Smooth muscle cell of the brain vasculature (primary cell): ENCODE data around the gene UGT1A3.

Source experiments
- DNase-seq: peaks from one replicate; pipeline ENCODE4 v3.0.0-alpha.2; 2012; ENCODE audit warnings: low read depth, low spot score

The UGT1A3 gene

GRCh38 chr2:233758141-233758540 lies 29.3 kb downstream of the UGT1A3 start:
- DNase-seq, result no peak

- no peak for DNase-seq
Measured at GRCh38 chr2:233758849-233759248, 30.0 kb downstream of the UGT1A3 start.

- no peak for DNase-seq
Measured at GRCh38 chr2:233760043-233760442, 31.2 kb downstream of the UGT1A3 start, which contains the start of gene UGT1A1. Gene UGT1A1, plus strand, starts transcription at chr2:233760270. Its CDS starts 18 bp downstream, at chr2:233760288.

- no peak for DNase-seq
Measured at GRCh38 chr2:233761040-233761769, 32.4 kb downstream of the UGT1A3 start.

- no peak for DNase-seq
Measured at GRCh38 chr2:233764264-233764663, 35.4 kb downstream of the UGT1A3 start.

- no peak for DNase-seq
Measured at GRCh38 chr2:233764761-233765160, 35.9 kb downstream of the UGT1A3 start.

- no peak for DNase-seq
Measured at GRCh38 chr2:233766416-233766815, 37.6 kb downstream of the UGT1A3 start.

GRCh38 chr2:233768076-233768475 lies 39.2 kb downstream of the UGT1A3 start:
- DNase-seq, result no peak

- no peak for DNase-seq
Measured at GRCh38 chr2:233769260-233769659, 40.4 kb downstream of the UGT1A3 start.

- no peak for DNase-seq
Measured at GRCh38 chr2:233772153-233772552, 43.3 kb downstream of the UGT1A3 start.

GRCh38 chr2:233772583-233772982 lies 43.7 kb downstream of the UGT1A3 start:
- no peak for DNase-seq

GRCh38 chr2:233773854-233774253 lies 45.0 kb downstream of the UGT1A3 start:
- no peak for DNase-seq

- no peak for DNase-seq
Measured at GRCh38 chr2:233775414-233775813, 46.6 kb downstream of the UGT1A3 start.

GRCh38 chr2:233778030-233778429 lies 49.2 kb downstream of the UGT1A3 start, which contains the start of gene MROH2A:
Gene MROH2A, plus strand, starts transcription at chr2:233778330. Its CDS starts 1,029 bp downstream, at chr2:233779359.
- no peak for DNase-seq

- no peak for DNase-seq
Measured at GRCh38 chr2:233779722-233780121, 50.9 kb downstream of the UGT1A3 start.

- no peak for DNase-seq
Measured at GRCh38 chr2:233780771-233781170, 51.9 kb downstream of the UGT1A3 start.

- DNase-seq, result no peak
Measured at GRCh38 chr2:233789554-233789953, 60.7 kb downstream of the UGT1A3 start.

- no peak for DNase-seq
Measured at GRCh38 chr2:233791151-233791882, 62.5 kb downstream of the UGT1A3 start.

- no peak for DNase-seq
Measured at GRCh38 chr2:233791883-233792329, 63.1 kb downstream of the UGT1A3 start.

GRCh38 chr2:233792720-233793119 lies 63.9 kb downstream of the UGT1A3 start:
- DNase-seq, result no peak

- DNase-seq, result no peak
Measured at GRCh38 chr2:233793465-233794127, 64.8 kb downstream of the UGT1A3 start.

- DNase-seq, result no peak
Measured at GRCh38 chr2:233794128-233794658, 65.4 kb downstream of the UGT1A3 start.
